Aorta (tissue), 5 donors: ENCODE results near the gene TMEM140. TPM values are rescaled to one million over a fixed set of nuclear protein-coding genes. Genes with fewer than 3 reads are reported as not detected.

ENCODE experiments used
- ATAC-seq: fragments of 200-7000 bp; cut with Tn5 transposase; one replicate; pipeline ENCODE4 v1.9.1; 2022; ENCODE audit warnings: moderate library complexity; ENCODE audit not compliant: low FRiP score
- DNase-seq, 2 donors: peaks; one replicate each; pipeline ENCODE4 v3.0.0-alpha.2; 2020
- H3K27ac ChIP-seq, 2 donors: one replicate each; pipeline ENCODE4 v1.5.1; 2013; ENCODE audit warnings: low read length in 2 of 2, mild to moderate bottlenecking in 2 of 2, moderate library complexity in 2 of 2, control low read depth in 1 of 2, inconsistent platforms in 1 of 2, low read depth in 1 of 2
- H3K27me3 ChIP-seq, 2 donors: one replicate each; pipeline ENCODE4 v1.6.1; 2013; ENCODE audit warnings: control low read depth in 1 of 2, low read length in 1 of 2, mild to moderate bottlenecking in 1 of 2, moderate library complexity in 1 of 2; ENCODE audit not compliant: insufficient read depth in 2 of 2, control insufficient read depth in 1 of 2
- H3K36me3 ChIP-seq, 2 donors: one replicate each; pipeline ENCODE4 v1.6.1; 2013; ENCODE audit warnings: control low read depth in 1 of 2, low read length in 1 of 2, mild to moderate bottlenecking in 1 of 2; ENCODE audit not compliant: insufficient read depth in 2 of 2, control insufficient read depth in 1 of 2
- H3K4me1 ChIP-seq, 2 donors: one replicate each; pipeline ENCODE4 v1.6.1; 2013; ENCODE audit warnings: low read length in 2 of 2, control low read depth in 1 of 2, mild to moderate bottlenecking in 1 of 2, moderate library complexity in 1 of 2; ENCODE audit not compliant: insufficient read depth in 2 of 2, control insufficient read depth in 1 of 2
- H3K4me3 ChIP-seq, 2 donors: one replicate each; pipeline ENCODE4 v1.5.1; 2013; ENCODE audit warnings: low read length in 2 of 2, control low read depth in 1 of 2, mild to moderate bottlenecking in 1 of 2
- H3K9me3 ChIP-seq: one replicate; pipeline ENCODE4 v1.6.1; 2013; ENCODE audit warnings: mild to moderate bottlenecking, low read length; ENCODE audit not compliant: control insufficient read depth
- WGBS, 2 donors: extraction: QIAGEN DNeasy Blood & Tissue Kit; methylation state at CpG; one replicate each; pipeline ENCODE4 v1.1.7; 2013; 5-methylcytosine and 5-hydroxymethylcytosine counted together
- intact Hi-C, 2 donors: fragments of 100-400 bp; cut with DNase I; formaldehyde crosslinking; loops; one replicate each; pipeline versions ENCODE4 v1.14.2 to v1.15.0; 2022
- polyA plus RNA-seq, 2 donors: library from polyadenylated mRNA; stranded (reverse); fragments of 200-250 nt; gene quantifications; one replicate each; pipeline ENCODE4 v1.2.3, GENCODE V29; 2013
- total RNA-seq, 2 donors: library from RNA; stranded (reverse); fragmentation: NEBNext Ultra II Directional; extraction: Animal tissue kit (Norgen Biotek cat#: 25700); gene quantifications; one replicate each; pipeline ENCODE4 v1.2.1, GENCODE V29; 2021
- donor health status: healthy with polysubstance abuse.
- donor health status: Bipolar disorder and iron deficiency.
- donor health status: DM: no; HTN: no; CAD: no.
- donor health status: DM: no; HTN: no; CAD: no.
- donor health status: DM: yes; HTN: yes; CAD: no.

The TMEM140 gene
- total and polyA plus RNA-seq, 4 donors, result 10.9 to 32.4 (median 16.5) TPM

DNA sequence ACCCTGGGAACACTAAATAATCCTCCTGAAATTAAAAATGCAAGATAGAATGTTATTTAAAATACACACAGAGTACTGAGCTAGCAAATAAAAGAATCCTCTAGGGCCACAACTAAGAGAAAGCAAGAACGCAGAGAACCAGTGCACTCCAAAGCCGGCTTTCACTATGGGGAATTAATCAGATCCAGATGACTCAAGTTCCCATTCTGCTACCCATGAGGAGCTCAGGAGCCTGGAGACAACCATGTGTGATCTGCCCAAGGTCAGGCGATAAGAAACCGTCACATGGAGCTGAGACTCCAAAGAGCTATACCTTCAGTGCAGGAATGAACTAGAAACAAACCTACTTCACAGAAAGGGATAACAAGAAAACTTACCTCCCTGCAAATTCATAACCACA lies 42.1 kb downstream of the TMEM140 start:
- Histone ChIP-seq H3K4me3 (no peak overlapping the region), H3K27ac (no peak overlapping the region), H3K27me3 (no peaks in the 10 kb centered on the region), H3K9me3 (no peaks in the 10 kb centered on the region), H3K4me1 (no peaks in the 10 kb centered on the region), H3K36me3 (peaks cover 0 to 9% of the 10 kb centered on the region in 2 donors)
- WGBS, 2 donors, result 75 to 82% methylated on average over 4 of the region's 4 CpGs
- DNase-seq (peak in 1 of 2 donors; percentile 5), ATAC-seq (no peak)
- intact Hi-C loops, result no loop called here

DNA sequence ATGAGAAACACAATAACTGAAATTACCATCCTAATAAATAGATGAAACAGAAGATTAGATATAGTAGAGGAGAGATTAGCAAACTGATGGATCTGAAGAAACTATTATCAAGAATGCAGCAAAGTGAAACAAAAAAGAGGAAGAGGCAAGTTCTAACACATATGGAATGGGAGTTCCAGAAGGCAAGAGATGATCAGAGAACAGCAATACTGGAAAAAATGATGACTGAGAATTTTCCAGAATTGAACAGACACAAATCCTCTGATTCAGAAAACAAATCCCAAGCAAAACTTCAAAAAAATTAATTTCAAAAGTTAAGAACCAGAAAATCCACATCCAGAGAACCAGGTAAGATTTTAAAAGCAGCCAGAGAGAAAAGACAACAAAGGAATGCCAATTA lies 42.8 kb downstream of the TMEM140 start:
- Histone ChIP-seq H3K27me3 (no peaks in the 10 kb centered on the region), H3K9me3 (no peaks in the 10 kb centered on the region), H3K27ac (no peak overlapping the region), H3K4me1 (no peaks in the 10 kb centered on the region), H3K4me3 (no peak overlapping the region), H3K36me3 (peaks cover 0 to 8% of the 10 kb centered on the region in 2 donors)
- intact Hi-C loops, result no loop called here
- ATAC-seq (no peak), DNase-seq (no peak)

DNA sequence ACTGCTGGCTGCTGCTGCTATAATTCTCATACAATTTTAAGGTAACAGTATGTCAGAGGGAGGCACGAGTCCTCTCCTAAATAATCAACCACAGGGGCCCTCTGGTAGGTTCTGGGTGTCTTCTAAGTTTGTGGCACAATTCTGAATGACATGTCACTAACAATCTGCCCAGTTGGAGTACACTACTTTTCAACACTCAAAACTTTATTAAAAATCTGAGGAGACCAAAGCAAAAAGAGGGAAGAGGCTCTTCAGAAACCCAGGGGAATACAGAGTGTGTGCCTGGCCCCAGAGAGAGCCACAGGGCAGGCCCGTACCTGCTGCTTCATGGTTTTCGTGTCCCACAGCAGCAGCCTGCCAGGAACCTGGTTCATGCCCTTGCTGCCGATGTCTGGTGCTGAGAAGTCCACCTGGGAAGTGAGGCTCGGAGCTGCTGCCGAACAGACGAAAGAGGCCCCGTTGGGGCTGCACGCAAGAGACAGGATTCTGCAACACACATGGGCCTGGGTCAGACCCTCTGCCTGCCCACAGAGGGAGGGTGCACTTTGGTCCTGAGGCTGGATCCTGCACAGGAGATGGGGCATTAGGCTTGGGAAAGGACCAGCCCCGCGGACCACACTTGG lies 45.2 kb downstream of the TMEM140 start:
- H3K36me3 ChIP-seq, result peaks cover 0 to 15% of the 10 kb centered on the region in 2 donors
- WGBS, 2 donors, result 92 to 94% methylated on average over 11 of the region's 11 CpGs
- H3K27ac ChIP-seq, result no peak overlapping the region
- DNase-seq (no peak), ATAC-seq (no peak)
- no peaks in the 10 kb centered on the region for H3K27me3 ChIP-seq
- H3K9me3 ChIP-seq, result no peaks in the 10 kb centered on the region
- H3K4me3 ChIP-seq, result no peak overlapping the region
- intact Hi-C loops, result no loop called here
- no peaks in the 10 kb centered on the region for H3K4me1 ChIP-seq

DNA sequence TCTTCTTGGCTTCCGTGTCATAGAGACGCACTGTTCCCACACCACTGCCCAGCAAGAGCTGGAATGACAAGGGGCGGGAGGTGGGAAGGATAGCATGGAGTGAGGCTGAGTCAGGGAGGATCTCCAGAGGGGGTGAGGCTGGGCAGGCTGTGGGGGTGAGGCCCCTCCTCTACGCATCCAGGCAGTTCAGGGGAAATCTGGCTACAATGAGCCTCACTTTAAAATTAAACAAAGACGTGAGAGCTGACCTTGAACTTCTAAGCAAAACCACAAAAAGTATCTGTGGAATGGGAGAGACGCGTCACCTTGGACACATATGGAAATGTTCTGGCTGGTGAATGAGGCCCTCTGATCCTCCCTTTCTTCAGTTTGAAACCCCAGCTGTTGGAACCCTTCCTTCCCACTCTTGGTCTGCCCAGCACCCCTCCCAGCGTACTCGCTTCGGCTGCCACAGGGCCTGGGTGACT lies 45.8 kb downstream of the TMEM140 start:
- intact Hi-C loops, result no loop called here
- Histone ChIP-seq H3K27ac (no peak overlapping the region), H3K27me3 (no peaks in the 10 kb centered on the region), H3K36me3 (peaks cover 0 to 16% of the 10 kb centered on the region in 2 donors), H3K4me1 (no peaks in the 10 kb centered on the region), H3K4me3 (no peak overlapping the region), H3K9me3 (no peaks in the 10 kb centered on the region)
- no peak for DNase-seq
- no peak for ATAC-seq
- 92 to 93% methylated on average over 10 of the region's 10 CpGs for WGBS, 2 donors

DNA sequence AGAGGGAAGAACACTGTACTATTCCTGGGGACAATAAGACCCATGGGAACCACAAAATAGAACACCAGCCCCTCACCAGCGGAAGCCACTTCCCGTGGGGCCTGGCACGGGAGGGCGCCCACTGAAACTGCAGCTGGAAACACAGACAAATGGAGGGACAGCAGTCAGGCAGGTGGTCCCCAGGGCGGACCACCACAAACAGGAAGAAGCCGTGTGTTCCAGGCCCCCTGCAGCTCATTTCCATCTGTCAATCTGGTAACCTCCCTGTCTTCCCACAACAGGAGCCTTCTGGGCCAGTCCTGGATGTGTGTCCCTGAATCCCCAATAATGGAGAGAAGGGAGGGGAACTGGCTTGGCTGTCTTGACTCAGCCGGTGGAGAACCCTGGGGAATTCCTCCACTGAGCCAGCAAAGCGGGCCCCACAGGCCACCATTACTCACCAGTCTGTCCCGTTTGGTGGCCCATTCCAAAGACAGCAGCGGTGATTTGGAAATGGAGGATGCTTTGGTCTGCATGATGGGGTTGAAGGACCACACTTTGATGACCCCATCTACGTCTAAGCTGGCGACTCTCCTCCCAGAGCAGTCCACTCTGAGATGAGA lies 46.7 kb downstream of the TMEM140 start:
- Histone ChIP-seq H3K27me3 (no peaks in the 10 kb centered on the region), H3K27ac (no peak overlapping the region), H3K4me1 (no peaks in the 10 kb centered on the region), H3K36me3 (peaks cover 0 to 13% of the 10 kb centered on the region in 2 donors), H3K4me3 (no peak overlapping the region), H3K9me3 (no peaks in the 10 kb centered on the region)
- intact Hi-C loops, result no loop called here
- DNase-seq, result no peak
- no peak for ATAC-seq
- WGBS, 2 donors, result 72 to 75% methylated on average over 12 of the region's 12 CpGs

DNA sequence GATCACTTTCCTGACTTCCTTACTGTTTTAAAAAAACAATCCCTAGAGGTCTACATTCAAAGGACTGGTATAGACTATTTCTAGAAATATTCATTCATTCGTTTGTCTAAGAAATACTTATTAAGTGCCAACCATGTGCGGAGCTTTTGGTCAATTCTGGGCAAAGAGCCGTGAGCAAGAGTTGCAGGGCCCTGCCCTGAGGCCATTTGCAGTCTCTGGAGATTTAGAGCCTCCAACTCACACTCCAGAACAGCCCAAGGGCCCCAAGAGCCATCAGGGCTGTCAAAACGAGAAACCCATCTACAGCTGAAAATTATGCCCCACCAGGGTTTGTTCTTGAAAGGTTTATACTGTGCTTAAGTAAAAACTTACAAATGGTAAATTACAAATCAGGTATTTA lies 47.3 kb downstream of the TMEM140 start:
- no peak overlapping the region for H3K4me3 ChIP-seq
- DNase-seq, result no peak
- no peaks in the 10 kb centered on the region for H3K27me3 ChIP-seq
- H3K9me3 ChIP-seq, result no peaks in the 10 kb centered on the region
- H3K4me1 ChIP-seq, result no peaks in the 10 kb centered on the region
- peaks cover 0 to 13% of the 10 kb centered on the region in 2 donors for H3K36me3 ChIP-seq
- ATAC-seq, result no peak
- no peak overlapping the region for H3K27ac ChIP-seq
- intact Hi-C loops, result no loop called here
- WGBS, 2 donors, result 59 to 68% methylated on average over 4 of the region's 4 CpGs

DNA sequence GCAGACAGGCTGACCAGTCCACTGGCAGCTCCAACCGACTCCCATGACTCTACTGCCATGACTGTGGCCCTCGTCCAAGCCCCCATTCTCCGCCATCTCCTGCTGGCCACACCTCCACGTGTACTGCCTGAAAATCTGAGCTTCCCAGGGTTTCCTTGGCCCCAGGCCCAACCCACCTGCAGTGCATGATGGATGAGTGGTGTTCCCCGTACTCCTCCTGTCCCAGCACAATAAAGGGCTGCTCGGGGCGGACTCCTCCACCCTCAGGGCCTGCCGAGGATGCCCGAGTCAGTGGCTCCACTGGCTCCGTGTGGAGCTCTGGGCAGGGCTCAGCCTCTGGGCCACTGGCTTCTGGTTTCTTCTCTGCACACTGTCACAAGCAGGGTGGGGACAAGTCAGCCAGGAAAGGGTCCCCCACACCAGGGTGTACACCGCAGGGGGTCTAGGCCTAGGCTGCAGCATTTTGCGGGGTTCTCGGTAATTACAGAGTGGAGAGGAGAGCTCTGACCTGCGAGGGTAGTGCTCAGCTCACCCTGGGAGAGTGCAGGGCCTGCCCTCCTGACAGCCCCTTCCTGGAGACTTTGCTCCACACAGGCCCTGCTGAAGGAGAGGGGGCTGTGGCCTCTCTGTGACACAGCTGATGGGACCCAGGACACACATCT lies 48.2 kb downstream of the TMEM140 start:
- no peak for ATAC-seq
- Histone ChIP-seq H3K9me3 (no peaks in the 10 kb centered on the region), H3K4me3 (no peak overlapping the region), H3K4me1 (no peaks in the 10 kb centered on the region), H3K27ac (no peak overlapping the region), H3K36me3 (peaks cover 0 to 15% of the 10 kb centered on the region in 2 donors), H3K27me3 (no peaks in the 10 kb centered on the region)
- 92 to 95% methylated on average over 14 of the region's 14 CpGs for WGBS, 2 donors
- intact Hi-C loops, result no loop called here
- DNase-seq, result no peak

DNA sequence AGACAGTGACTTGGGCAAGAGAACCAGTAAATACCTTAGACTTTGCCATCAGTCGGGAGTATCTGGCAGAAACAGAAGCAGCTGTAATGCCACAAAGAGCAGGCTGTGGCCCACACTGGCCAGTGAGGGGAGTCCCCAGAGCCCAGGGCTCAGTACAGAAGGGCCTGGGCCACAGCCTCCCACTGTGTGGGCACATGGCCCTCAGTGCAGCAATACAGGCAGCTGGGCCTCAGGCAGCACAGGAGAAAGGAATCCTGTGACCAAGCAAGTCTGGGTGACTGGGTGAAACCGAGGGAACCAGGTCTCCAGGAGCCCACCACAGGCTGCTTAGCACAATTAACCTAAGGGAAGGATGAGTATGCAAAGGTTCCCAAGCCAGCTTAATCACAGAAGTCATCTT lies 49.5 kb downstream of the TMEM140 start:
- WGBS, 2 donors, result 92 to 94% methylated on average over 2 of the region's 2 CpGs
- peaks cover 0 to 13% of the 10 kb centered on the region in 2 donors for H3K36me3 ChIP-seq
- intact Hi-C loops, result no loop called here

More for the DNA sequence above, 49.5 kb downstream of the TMEM140 start:
- Histone ChIP-seq H3K4me1 (no peaks in the 10 kb centered on the region), H3K4me3 (no peak overlapping the region), H3K27ac (no peak overlapping the region), H3K27me3 (no peaks in the 10 kb centered on the region), H3K9me3 (no peaks in the 10 kb centered on the region)
- DNase-seq (no peak), ATAC-seq (no peak)
